Fibroblast of skin of left quadriceps (primary cell): Measurements from ENCODE around the gene B4GALT5.
"Not testable (repeated sequence)": the region's sequence is repeated elsewhere in the genome, so short reads cannot be mapped to it uniquely, and the experiment has no call there.

Source experiments
- DNase-seq, 2 experiments: peaks; one replicate each; pipeline ENCODE4 v3.0.0-alpha.2; 2013; ENCODE audit warnings: low read depth in 2 of 2

Gene B4GALT5

DNA sequence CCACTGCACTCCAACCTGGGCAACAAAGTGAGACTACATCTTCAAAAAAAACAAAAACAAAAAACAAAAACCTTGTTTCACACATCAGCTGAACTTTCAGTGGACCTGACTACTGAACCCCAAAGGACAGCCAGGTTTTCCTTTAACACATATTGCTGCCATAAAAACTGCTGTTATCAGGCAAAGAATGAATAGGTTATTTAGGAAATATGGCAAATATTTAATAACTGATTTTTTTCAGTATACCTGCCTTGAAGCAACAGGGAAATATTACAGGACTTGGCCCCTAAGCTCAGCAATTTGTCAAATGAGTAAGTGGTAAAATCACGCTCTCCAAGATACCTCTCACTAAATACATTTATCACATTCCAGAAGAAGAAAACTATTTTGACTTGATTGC, 34.0 kb downstream of the B4GALT5 start:
- DNase-seq: no peak

DNA sequence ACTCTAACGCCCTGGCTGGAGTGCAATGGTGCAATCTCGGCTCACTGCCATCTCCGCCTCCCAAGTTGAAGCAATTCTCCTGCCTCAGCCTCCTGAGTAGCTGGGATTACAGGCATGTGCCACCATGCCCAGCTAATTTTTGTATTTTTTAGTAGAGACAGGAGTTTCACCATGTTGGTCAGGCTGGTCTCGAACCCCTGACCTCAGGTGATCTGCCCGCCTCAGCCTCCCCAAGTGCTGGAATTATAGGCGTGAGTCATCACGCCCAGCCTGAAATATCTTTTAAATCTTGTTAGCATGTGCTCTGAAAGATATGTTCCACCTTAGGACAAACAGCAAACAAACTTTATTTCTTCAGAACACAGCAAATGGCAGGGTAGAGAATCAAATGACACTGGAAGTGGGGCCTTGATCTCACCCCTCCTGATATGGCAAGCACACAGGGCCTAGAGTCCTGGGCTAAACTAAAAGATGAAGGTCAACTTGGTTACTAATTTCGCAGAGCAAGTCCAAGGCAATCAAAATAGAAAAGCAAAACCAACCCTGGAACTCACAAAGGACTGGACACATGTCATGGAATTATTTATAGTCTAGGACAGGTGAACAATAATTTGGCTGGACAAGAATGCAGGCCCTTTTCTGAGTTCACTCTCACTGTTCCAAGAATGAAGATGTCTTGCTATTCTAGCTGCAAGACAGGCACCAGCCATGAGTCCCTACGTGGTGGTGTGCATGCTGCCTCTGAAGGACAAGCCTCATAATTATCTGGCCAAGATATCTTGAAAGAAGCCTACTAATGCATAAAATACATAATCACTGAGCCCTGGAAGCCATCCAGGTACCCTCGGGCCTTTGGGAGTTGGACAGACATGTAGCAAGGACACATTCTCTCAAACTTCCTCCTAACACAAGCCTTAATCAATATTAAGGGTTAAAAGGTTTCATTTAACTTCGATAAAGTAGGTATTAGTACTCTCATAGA, 35.6 kb downstream of the B4GALT5 start:
- DNase-seq: no peak

DNA sequence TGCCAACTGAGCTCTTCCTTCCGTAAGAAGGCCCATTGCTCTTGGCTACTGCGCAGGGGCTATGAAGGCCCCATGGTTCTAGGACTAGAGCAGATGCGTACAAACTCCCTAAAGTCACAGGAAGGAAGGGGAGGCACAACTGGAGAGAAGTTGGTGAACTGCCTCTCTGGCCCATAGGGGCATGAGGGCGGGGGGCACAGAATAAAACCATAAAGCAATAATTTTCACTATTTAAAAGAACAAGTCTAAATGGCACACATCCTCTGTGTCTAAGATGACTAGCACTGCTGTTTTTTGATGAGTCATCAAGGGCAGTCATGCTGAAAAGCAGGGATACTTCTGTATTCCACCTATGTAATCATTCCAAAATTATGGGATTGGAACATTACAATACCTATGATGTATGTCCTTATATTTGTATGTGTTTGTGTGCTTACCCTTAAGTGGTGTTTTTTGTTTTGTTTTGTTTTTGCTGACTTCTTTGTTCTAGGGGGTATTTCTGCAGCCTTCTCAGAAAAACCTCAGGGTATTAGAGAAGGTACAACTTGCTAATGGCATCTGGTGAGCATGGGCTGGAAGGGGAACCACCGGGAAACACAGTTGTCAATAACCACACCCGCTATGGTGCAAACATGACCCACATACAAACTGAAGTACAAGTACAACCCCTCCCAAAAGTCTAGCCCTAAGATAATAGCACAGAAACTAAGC, 36.9 kb downstream of the B4GALT5 start:
- DNase-seq: no peak

DNA sequence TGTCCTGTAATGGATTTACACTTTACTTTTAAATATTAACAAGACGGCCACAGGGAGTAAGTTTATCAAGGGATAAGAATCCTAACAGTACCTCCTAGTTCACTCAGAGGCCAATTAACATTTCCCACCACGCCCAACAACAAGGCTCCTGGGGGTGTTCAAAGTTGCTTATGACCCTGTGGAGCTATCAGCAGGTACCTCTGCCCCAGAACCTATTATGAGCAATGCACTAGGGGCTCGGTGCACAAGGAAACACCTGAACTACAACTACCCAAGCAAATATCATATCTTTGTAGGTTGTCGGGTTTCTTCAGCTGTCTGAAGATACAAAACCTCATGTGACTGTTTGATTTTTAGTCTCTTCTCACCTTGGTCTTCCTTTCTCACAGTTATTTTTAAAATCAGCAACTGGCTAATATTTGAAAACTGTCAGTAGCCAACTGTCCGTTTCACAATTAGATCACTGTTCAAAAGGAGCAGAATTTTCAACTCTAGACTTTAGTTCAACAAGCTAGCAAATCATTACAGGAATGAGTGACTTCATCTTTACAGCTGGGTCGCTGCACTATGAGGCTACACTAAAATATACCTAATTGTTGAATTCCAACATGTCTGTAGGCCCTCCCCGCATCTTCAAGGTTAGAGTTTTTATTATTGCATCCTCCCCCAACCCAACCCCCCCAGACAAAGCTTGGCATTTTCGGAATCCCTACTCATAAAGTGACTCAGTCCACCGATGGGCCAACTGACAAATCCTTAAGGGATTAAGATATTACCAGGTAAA, 38.1 kb downstream of the B4GALT5 start:
- DNase-seq: no peak

DNA sequence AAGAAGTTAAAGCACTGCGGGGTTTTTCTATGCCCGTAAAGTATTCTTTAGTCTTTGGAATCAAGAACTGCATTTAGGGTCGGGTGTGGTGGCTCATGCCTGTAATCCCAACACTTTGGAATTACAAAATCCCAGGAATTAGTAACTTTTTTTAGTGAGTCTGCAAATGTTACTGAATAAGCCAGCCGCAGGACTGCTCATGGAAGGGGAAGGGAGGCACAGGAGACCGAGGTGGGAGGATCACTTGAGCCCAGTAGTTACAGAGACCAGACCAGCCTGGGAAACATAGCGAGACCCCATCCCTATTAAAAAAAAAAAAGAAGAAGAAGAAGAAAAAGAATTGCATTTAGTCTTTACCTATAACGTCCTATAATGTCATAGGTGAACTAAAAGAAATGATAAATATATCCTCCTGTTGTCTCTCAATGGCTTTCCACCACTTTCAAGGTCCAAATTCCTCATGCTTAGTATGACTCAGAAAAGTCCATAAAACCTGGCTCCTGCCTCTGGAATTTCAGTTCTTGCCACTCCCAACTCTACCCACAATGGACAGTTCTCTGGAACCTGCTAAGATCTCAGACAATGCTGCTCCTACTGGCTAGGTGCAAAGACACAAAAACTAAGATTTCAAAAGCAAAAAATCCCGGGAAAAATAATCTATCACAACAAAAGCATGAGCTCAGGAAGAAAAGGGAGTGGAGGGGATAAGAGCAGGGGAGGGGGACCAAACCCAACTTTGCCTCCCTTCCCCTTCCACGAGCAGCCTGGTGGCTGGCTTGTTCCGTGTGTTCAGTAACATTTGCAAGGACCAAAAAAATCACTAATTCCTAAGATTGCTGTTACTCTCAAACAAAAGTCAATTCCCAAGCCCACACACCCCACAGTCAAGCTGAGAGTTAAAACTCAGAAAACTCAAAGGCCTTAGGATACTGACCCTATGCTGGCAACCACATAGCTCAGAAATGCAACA, 39.0 kb downstream of the B4GALT5 start:
- DNase-seq: peak in 1 of 2 experiments; percentile 29

DNA sequence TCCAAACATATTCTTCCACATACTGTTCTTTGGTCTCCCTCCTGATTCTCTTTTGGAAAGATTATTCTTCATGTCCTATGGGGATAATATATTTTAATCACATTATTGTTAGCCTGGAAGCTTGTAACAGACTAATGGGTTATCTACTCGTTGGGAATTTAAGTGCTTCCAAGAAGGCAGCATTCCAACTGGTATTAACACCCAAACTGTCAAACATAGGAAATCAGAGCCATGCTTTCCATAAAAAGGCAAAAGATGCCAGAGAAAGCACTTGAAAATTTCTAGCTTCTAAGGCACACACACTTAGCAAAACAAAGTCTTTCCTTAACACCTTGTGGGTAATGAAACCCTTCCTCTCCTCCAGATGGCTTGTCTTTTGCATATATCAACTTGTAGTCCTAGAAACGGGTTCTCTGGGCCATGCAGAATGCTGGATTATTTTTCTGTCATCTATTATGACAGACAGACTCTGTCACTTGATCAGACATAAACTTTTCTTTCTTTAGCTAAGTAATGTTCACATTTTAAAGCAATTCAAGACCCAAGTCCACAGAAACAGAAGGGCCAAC, 41.5 kb downstream of the B4GALT5 start:
- no peak for DNase-seq

DNA sequence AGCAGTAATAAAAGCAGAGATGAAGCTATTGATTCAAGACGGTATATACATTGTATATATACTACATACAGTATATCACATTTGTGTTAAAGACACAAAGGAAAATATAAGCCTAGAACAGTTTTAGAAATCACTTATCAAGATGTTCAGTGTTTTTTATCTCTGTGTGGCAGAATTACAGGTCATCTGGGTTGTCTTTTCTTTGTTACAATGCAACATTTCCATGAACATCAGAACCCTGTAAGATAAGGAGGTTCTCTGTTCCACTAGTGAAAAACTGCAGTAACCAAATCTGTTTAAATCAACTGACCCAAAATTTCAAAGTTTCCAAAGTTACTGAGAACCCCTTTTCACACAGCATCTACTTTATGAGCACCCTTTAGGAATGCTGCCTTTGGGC, 42.2 kb downstream of the B4GALT5 start:
- no peak for DNase-seq

DNA sequence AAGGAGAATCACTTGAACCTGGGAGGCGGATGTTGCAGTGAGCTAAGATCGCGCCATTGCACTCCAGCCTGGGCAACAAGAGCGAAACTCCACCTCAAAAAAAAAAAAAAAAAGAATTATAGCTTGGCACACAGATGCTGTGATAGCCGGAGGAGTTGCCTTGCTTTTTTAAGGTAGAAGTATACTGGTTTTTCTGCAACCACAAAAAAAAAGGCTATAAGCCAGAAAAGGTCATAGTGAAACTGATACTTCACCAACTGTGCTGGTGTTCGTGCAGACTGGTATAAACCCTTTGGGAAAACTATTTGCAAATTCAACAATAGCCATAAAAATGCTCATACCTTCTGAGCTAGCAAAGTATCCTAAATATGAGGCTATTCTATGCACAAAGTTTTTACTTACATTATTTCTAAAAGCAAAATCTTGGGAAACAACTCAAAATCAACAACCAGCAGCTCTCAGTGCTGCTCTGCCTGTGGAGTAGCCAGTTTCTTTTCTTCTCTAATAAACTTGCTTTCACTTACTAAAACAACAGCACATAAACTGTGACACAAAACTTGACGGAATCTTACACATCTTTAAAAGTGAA, 44.0 kb downstream of the B4GALT5 start:
- no peak for DNase-seq

DNA sequence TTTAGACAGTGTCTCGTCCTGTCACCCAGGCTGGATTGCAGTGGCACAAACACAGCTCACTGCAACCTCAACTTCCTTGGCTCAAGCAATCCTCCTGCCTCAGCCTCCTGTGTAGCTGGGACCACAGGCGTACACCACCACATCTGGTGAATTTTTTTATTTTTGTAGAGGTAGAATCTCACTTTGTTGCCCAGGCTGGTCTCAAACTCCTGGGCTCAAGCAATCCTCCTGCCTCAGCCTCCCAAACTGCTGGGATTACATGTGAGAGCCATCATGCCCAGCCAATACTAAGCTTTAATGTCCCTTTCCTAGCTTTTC, 44.8 kb downstream of the B4GALT5 start:
- DNase-seq: not testable (repeated sequence)

DNA sequence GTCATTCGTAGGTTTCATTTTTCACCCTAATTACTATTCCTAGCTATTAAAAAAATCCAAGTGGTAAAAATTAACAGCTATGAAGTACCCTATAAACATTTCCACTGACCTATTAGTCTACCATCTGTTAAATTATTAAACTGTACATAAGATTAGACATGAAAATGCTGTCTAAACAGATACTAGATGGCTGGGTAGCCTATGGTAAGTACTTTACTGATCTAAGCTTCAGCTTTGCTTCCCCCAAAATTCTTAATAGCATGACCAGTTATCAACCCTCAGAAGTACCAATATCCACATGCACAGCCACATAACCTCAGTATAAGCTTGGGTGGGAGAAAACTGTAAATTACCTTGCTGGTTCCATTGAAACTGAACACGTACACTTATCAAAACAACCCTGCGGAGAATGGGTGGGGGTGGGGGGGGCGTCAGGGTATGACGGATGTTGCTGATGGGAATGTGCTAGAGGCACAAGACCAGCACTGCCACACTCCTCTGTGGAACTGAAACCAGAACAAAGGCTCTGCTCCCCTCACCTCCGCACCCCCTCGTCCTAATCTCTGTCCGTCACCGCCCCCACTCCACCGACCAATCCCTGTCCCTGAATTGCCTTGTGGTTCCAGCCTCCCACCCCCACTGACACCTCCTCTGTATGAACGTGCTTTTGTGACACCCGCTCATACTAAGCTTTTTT, 45.3 kb downstream of the B4GALT5 start:
- DNase-seq: no peak

DNA sequence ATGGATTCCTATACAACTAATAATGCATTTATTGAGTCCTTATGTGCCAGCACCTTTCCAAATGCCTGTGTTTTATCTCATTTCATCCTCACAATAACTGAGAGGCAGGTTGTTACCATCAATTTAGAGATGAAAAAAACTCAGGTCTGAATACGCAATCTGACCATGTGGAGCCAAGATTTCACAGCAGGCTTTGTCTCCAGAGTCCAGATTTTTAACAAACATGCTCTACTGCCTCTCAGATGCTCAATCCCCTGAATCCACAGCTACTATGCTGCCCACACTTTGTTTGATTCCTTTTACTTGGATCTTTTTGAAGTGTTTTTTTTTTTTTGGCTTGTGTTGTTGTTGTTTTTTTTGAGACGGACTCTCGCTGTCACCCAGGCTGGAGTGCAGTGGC, 46.8 kb downstream of the B4GALT5 start:
- DNase-seq: no peak

DNA sequence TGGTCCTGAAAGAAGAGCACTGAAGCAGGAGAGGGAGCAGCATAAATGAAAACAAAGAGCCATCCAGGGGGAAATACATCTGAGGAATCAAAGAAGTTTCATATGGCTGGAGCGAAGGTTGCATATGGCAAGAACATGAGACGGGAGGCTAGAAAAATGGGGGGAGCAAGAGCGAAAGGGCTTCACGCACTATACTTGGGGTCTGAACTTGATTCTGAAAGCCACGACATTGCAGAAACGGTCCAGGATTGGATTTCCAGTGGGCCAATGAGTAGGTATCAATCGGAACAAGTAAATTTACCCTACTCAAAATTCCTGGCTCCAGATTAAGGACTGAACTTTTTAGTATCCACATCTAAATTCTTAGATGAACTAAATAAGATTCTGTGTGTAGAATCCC, 47.9 kb downstream of the B4GALT5 start:
- no peak for DNase-seq

DNA sequence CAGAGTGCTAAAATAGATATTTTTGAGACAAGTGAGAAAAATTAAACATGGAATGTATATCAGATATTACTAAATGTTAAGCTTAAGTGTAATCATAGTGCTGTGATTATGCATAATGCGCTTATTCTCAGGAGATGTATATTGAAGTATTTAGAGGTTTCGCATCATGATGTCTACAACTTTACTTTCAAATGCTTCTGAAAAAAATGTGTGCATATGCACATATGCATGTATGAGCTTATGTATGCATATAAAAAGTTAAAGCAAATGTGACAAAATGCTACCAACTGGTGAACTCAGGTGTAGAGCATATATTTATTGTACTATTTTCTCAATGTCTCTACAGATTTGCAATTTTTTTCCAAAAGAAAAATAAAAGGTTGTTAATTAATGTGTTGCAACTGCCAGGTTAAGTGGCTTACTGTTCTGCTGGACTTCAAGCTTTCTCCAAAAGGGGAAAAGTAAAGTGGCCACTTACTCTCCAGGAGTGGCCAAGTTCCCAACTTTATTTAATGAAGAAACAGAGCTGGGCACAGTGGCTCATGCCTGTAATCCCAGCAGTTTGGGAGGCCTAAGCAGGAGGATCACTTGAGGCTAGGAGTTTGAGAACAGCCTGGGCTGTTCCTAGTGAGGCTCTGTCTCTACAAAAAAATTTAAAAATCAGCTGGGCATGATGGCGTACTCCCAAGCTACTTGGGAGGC, 48.9 kb downstream of the B4GALT5 start:
- DNase-seq: no peak

DNA sequence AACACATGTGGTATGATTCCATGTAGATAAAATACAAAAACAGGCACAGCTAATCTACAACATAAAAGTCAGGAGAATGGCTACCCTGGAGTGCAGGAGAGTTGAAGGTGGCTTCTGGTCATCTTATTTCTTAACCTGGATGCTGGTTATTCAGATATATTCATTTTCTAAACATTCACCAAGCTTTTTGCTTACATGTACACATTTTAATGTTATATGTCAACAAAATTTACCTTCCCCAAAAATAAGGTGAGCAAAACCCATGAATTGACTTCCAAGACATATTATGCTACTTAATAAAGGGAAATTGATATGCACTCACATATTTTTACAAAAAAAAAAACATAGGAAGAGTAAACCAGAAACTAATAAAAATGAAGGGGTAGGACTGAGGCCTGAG, 50.6 kb downstream of the B4GALT5 start:
- no peak for DNase-seq

DNA sequence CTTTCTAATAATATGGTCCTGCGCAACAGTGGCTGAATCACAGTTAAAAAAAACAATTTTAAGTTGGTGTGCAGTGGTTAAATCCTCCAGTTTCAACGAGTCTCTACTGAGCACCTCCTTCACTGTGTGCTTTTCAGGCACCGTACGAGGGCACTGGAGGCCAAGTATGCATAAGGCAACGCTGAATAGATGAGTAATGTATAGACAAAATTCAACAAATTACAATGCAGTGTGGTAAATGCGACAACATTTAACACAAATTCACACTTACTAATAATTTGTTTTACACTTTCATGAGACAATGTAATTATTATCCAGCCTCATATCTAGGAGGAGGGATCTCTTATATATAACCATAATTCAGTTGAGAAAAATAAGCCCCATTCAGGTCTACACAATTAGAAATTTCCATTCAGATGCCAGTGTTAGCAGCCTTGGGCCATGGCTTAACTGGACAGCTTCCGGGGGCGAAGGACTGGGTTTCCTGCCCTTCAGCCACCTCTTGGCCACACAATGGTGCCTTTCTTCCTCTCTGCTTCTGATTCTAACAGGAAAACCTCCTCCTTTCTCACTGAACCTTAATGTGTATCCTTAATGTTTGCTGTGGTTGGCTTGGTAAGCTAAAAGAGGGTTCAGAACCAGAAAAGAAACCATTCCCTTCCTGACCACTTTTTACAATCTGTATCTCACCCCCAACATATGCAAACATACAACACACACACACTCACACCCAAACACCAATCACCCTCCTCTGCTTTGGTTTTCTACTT, 51.9 kb downstream of the B4GALT5 start:
- DNase-seq: no peak

DNA sequence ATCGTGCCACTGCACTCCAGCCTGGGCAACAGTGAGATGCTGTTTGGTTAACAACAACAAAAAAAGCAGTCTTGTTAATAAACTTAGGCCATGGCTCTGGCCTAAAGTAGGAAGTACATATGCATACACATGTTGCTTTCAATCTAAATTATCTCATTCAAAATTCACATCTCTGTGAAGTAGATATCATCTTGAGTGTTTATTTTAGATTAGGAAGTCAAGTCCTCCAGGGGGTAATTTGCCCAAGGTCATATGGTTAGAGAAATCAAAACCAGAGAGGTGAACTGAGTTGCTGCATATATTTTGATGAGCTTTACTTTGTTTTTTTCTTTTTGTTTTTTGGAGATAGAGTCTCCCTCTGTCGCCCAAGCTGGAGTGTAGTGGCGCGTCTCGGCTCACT, 52.8 kb downstream of the B4GALT5 start:
- DNase-seq: no peak

DNA sequence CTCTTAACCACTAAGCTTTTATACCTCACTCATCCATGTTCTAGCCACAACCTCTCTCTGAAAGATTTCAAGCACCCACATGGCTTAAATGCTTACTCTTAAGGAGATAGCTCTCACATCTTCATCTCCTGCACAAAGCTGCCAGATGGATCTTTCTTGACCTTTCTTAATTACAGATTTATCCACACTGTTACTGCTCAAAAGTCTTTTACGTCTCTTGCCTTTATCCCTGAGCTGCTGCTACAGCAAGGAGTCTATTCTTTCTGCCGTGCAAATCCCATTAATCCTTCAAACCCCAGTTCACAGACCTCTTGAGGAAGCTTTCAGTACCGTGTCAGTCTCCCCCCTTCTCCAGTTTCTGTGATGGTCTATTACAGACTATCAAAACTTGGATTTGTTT, 54.6 kb downstream of the B4GALT5 start:
- no peak for DNase-seq

DNA sequence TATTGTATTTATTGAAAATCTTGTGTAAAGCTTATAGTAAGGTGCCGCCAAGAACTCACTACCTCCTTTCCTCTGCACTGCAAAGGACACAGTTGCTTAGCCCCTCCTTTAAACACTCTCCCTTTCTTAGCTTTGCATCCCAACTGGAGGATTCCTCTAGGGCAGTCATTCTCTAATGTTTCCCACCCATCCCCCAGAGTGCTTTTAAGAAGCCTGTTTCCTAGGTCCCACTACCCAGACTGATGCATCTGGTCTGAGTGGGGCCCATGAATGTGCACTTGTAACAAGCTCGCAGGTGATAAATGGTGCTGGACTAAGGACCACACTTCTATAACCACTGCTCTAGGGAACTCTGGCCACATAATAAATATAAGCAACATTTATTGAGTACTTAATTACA, 55.2 kb downstream of the B4GALT5 start:
- DNase-seq: no peak
